GM19328 (cell line): Measurements from ENCODE around the gene TTC3.
"Not testable (repeated sequence)": the region's sequence is repeated elsewhere in the genome, so short reads cannot be mapped to it uniquely, and the experiment has no call there.

ENCODE experiments used
- ATAC-seq: cut with Tn5 transposase; IDR thresholded peaks from one replicate; pipeline ENCODE4 v1.9.1; 2021; ENCODE audit warnings: mild to moderate bottlenecking, moderate library complexity; ENCODE audit not compliant: unreplicated experiment

The TTC3 gene

DNA sequence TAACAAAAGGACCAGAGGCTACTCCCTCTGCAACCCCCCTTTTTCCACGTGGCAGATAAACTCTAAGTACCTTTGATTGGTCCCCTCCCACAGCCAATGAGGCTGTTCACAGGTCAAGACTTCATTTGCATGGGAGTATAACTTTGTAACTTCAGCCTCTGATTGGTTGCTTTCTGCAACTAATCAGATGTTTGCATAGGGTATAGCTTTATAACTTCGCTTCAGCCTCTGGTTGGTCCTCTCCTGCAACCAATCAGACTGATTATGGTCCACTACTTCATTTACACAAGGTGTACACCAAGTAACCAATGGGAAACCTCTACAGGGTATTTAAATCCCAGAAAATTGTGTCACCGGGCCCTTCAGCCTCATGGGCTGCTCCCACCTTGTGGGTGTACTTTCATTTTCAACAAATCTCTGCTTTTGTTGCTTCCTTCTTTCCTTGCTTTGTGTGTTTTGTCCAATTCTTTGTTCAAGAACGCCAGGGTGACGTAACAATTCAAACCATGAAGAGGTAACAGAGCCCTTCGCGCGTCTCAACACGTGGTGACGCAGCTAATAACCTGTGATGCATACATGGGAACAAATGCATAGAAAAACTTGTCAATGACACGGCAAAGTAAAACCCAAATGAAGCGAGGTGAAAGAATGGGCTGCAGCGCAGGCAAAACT, 146.8 kb downstream of the TTC3 start:
- no peak for ATAC-seq

DNA sequence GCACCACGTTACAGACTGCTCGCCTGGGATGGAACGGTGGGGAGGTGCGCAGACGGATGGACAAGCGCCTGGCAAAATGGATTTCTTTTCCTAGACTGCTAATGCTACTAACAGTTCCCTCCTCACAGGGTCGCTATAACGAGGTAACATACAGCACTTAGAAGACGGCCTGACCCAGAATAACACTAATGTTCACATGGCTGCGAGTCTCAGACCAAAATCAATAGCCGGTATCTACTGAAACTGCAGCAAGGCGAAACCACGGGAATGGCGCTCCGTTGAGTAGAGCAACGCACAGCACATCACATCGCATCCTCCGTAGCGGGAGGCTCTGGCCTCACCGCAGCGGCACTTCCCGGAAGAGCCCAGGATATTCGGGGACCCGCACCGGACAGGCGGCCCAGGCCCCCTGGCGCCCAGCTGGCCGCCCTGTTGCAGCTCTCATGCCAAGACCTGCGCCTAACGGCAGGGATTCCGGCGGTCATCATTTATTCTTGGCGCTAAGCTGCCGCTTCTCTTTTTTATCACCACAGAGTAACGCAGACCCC, 147.5 kb downstream of the TTC3 start:
- ATAC-seq: peak; percentile 30

GRCh38 chr21:37220981-37221664, 148.1 kb downstream of the TTC3 start:
- ATAC-seq: peak; percentile 84

GRCh38 chr21:37222248-37222647, 149.2 kb downstream of the TTC3 start:
- ATAC-seq: not testable (repeated sequence)

- ATAC-seq: no peak
Observed at GRCh38 chr21:37223804-37224345, 150.8 kb downstream of the TTC3 start.

GRCh38 chr21:37224861-37225839, 152.1 kb downstream of the TTC3 start:
- ATAC-seq: no peak

- no peak for ATAC-seq
Observed at GRCh38 chr21:37226041-37226920, 153.2 kb downstream of the TTC3 start.

DNA sequence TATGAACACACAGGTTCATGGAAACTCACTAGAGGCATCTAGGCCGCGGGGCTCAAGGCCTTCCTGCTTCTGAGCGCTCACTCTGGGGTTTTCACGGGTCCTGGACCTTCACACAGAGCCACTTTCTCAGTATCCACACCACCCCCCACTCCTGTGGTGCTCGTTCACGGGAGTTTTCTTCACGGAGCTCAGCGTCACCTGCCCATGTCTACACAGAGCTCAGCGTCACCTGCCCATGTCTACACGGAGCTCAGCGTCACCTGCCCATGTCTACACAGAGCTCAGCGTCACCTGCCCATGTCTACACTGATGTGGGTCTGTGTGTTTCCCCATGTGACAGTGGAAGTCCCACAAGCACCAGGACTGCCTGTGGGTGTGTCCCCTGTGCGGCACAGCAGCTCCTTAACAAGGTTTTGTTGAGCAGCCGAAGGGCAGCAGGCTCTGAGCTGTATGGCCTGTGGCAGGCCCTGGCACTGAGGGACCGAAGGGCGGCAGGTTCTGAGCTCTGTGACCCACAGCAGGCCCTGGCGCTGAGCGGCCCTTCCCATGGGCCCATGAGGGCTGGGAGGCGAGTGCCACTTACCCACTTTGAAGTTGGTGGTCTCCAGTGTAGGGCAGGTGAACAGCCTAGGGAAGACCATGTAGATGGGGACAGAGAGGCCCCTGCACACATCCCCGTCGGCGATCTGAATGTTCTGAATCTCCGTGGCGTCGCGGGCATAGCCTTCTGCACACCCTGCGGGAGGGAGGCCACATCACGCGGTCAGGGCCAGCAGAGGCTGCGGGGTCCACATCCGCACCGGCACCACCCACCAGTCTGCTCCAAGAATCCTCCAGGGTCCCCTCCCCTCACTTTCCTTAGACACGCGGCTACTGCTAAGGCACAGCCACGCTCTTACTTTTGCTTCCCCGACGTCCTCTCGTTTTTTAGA, 154.3 kb downstream of the TTC3 start:
- ATAC-seq: no peak

DNA sequence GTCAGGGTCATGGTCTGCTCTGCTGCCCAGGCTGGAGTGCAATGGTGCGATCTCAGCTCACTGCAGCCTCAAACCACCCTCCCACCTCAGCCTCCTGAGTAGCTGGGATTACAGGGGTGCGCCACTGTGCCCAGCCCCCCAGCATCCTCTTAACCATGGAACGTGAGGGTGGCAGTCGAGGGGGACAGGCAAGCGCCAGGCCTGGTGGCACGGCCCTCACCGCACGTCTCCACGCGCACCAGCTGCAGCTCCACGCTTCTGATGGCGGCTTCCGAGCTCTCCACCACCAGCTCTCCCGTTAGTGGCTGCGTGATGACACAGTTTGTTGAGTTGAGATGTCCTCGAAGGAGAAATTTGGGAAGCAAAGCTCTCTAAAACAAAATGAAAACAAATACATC, 154.9 kb downstream of the TTC3 start:
- ATAC-seq: no peak

- no peak for ATAC-seq
Observed at GRCh38 chr21:37230632-37231248, 157.7 kb downstream of the TTC3 start.

- no peak for ATAC-seq
Observed at GRCh38 chr21:37231249-37231645, 158.2 kb downstream of the TTC3 start.

DNA sequence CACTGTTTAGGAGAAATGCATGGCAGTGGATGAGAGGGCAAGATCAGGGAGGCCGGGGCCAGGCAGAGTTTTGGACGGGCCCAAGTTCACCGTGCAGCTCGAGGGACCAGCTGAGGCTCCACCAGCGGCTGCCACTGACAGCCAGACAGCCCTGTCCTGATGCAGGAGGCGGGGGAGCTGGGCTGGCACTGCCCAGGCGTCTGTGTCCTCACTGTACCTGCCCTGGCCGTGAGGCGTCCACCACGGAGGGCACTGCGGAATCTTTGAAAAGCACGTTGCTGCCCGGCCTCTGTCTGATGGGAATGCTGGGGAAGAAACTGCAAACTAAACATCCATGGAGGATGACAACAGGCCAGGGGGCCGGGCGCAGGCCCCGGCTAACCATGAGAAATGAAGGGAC, 158.6 kb downstream of the TTC3 start:
- ATAC-seq: no peak

GRCh38 chr21:37232274-37233018, 159.4 kb downstream of the TTC3 start:
- no peak for ATAC-seq

DNA sequence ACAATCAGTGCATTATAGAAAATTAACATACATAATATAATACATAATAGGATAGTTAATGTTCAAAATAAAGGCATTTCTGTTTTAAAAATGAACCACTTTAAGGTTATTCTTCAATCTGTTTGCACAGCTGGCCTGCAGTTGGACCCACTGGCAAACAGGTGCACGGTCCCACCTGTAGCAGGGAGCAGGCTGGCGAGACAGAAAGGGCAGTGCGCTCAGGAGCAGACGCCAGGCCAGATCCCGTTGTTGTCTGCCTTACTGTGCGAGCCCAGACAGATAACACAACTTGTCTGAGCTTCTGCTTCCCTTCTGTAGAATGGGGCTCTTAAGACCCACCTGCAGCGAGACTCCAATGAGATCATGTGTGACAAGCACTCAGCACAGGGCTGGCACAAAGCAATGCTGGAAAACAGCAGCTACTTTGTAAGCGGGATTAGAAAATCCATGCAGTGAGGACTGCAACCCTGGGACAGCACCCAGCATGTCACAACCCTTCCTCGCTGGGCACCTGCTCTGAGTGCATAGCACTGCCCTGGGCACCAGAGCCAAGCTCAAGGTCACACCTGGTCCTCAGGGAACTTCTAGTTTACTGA, 160.6 kb downstream of the TTC3 start:
- ATAC-seq: no peak

- ATAC-seq: no peak
Observed at GRCh38 chr21:37237346-37237745, 164.3 kb downstream of the TTC3 start.

- ATAC-seq: no peak
Observed at GRCh38 chr21:37237764-37238163, 164.7 kb downstream of the TTC3 start.

DNA sequence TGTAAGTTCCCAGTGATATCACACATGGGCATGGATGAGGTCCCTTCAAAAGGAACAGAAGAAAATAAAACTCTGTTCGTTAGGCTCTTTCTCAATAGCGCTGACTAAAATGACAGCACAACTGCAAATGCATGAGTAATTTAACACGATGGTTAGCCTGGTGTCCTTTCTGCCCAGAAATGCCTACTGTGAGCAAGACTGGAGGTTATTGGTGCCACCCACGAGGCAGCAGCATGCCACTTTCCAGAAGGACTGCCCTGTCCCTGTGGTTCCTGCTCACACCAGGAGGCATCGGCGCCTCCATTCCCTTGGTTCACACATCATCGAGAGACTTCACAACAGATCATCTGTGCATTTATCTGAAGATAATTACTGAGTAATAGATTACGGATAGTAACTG, 167.9 kb downstream of the TTC3 start:
- ATAC-seq: no peak
